Endothelial cell of umbilical vein (primary cell): ENCODE results near the gene DENND1A. TPM values are rescaled to one million over a fixed set of nuclear protein-coding genes. Genes with fewer than 3 reads are reported as not detected.

Experiments used
- BruUV-seq: library from RNA; stranded (reverse); fragments of 400-500 nt; replicated peaks from 2 replicates; lab custom pipeline; 2021; lab: Mats Ljungman, UMichigan
- CTCF ChIA-PET: fragments of 300-600, 350-600 bp; sonication (Branson Sonifier 250); formaldehyde crosslinking; loops from one replicate; lab custom pipeline; 2021; ENCODE audit warnings: antibody characterized with exemption, inconsistent platforms; lab: Charles Lee
- POLR2A ChIA-PET: fragments of 300-600, 350-600 bp; sonication (Branson Sonifier 250); formaldehyde crosslinking; loops from one replicate; lab custom pipeline; 2021; ENCODE audit warnings: antibody characterized with exemption, inconsistent platforms; lab: Charles Lee
- DNase-seq: peaks from one replicate; pipeline ENCODE4 v3.0.0-alpha.2; 2011; ENCODE audit warnings: low read depth, low spot score
- FAIRE-seq: peaks from 2 replicates; lab custom pipeline; 2011; peaks lifted over from hg19 to GRCh38; lab: Jason Lieb, UNC
- H2AFZ ChIP-seq: 2 replicates; pipeline ENCODE4 v1.6.0; 2012; ENCODE audit warnings: low read depth, low read length, control low read depth, inconsistent platforms
- H3K27ac ChIP-seq: 2 replicates; pipeline ENCODE4 v1.5.1; 2011; ENCODE audit warnings: low read depth, mild to moderate bottlenecking, control low read depth, low read length, moderate library complexity; ENCODE audit not compliant: insufficient read depth
- H3K27me3 ChIP-seq, 2 experiments: 2 replicates each; pipeline versions ENCODE4 v1.6.0 to v1.6.1; 2011; ENCODE audit warnings: low read length in 2 of 2, mixed read lengths in 1 of 2; ENCODE audit not compliant: control insufficient read depth in 2 of 2, insufficient read depth in 2 of 2
- H3K36me3 ChIP-seq, 2 experiments: 2 replicates in 1 of 2; 3 replicates in 1 of 2; pipeline ENCODE4 v1.5.1; 2011; ENCODE audit warnings: low read length in 2 of 2, mild to moderate bottlenecking in 1 of 2, moderate library complexity in 1 of 2; ENCODE audit not compliant: control insufficient read depth in 2 of 2, insufficient read depth in 2 of 2; ENCODE audit errors: extremely low read depth in 1 of 2
- H3K4me1 ChIP-seq: 3 replicates; pipeline ENCODE4 v1.5.1; 2011; ENCODE audit warnings: mild to moderate bottlenecking, low read length; ENCODE audit not compliant: control insufficient read depth, insufficient read depth; ENCODE audit errors: extremely low read depth
- H3K4me2 ChIP-seq: 2 replicates; pipeline ENCODE4 v1.6.1; 2011; ENCODE audit warnings: low read length, control low read depth, mixed read lengths; ENCODE audit not compliant: insufficient read depth
- H3K4me3 ChIP-seq, 3 experiments: fragments of 200-600 bp in 1 of 3; sonication (generic), shearing (Covaris generic) in 1 of 3; replicated peaks in 1 of 3; 2 replicates each; pipeline ENCODE4 v1.5.1; 2011 to 2016; ENCODE audit warnings: control low read depth in 3 of 3, low read length in 3 of 3, mild to moderate bottlenecking in 2 of 3, inconsistent platforms in 1 of 3, low read depth in 1 of 3, moderate library complexity in 1 of 3; ENCODE audit not compliant: insufficient read depth in 1 of 3
- H3K79me2 ChIP-seq: 2 replicates; pipeline ENCODE4 v1.6.0; 2012; ENCODE audit warnings: low read length, inconsistent platforms; ENCODE audit not compliant: control insufficient read depth, insufficient read depth
- H3K9ac ChIP-seq: replicated peaks from 2 replicates; pipeline ENCODE3; 2011; ENCODE audit warnings: low read length, control low read depth; ENCODE audit not compliant: insufficient read depth; ENCODE audit errors: extremely low read depth
- H3K9me1 ChIP-seq: replicated peaks from 3 replicates; pipeline ENCODE4 v1.6.0; 2011; ENCODE audit warnings: mild to moderate bottlenecking, low read length; ENCODE audit not compliant: control insufficient read depth, insufficient read depth; ENCODE audit errors: extremely low read depth
- H3K9me3 ChIP-seq: replicated peaks from 2 replicates; pipeline ENCODE4 v1.5.1; 2012; ENCODE audit warnings: low read length, inconsistent platforms; ENCODE audit not compliant: control insufficient read depth, insufficient read depth
- H4K20me1 ChIP-seq: replicated peaks from 2 replicates; pipeline ENCODE3; 2011; ENCODE audit warnings: mild to moderate bottlenecking, low read length; ENCODE audit not compliant: control insufficient read depth, insufficient read depth; ENCODE audit errors: extremely low read depth
- EZH2 ChIP-seq: IDR thresholded peaks from 2 replicates; pipeline ENCODE4 v1.6.1; 2012; ENCODE audit warnings: borderline replicate concordance, low read depth, mild to moderate bottlenecking, moderate library complexity, low read length, inconsistent platforms; ENCODE audit not compliant: severe bottlenecking
- FOS ChIP-seq: IDR thresholded peaks from 2 replicates; pipeline ENCODE4 v1.6.1; 2011; ENCODE audit warnings: mild to moderate bottlenecking, low read length, moderate library complexity, borderline replicate concordance; ENCODE audit not compliant: insufficient read depth
- GATA2 ChIP-seq: IDR thresholded peaks from 2 replicates; pipeline ENCODE4 v1.7.0; 2011; ENCODE audit warnings: low read depth, mild to moderate bottlenecking, moderate library complexity, mixed read lengths, low read length; ENCODE audit not compliant: insufficient read length, insufficient read depth
- JUN ChIP-seq: IDR thresholded peaks from 2 replicates; pipeline ENCODE4 v1.6.1; 2011; ENCODE audit warnings: borderline replicate concordance, low read depth; ENCODE audit not compliant: insufficient read length, insufficient read depth
- MYC ChIP-seq: IDR thresholded peaks from one replicate; pipeline ENCODE4 v1.6.1; 2011; ENCODE audit warnings: mild to moderate bottlenecking, low read depth, low read length
- POLR2A ChIP-seq: IDR thresholded peaks from 2 replicates; pipeline ENCODE4 v1.6.1; 2012; ENCODE audit warnings: low read depth, mild to moderate bottlenecking, control low read depth, low read length
- POLR2AphosphoS5 ChIP-seq: IDR thresholded peaks from 2 replicates; pipeline ENCODE4 v1.6.1; 2012; ENCODE audit warnings: low read depth, mild to moderate bottlenecking, control low read depth, low read length, moderate library complexity; ENCODE audit not compliant: insufficient read depth
- dilution Hi-C: fragments of 300-500 bp; cut with MboI; formaldehyde crosslinking; loops from one replicate; pipeline ENCODE4 v1.15.0; 2019; ENCODE audit warnings: low sequenced_read_pairs; ENCODE audit not compliant: extremely low pct_ligation_motif_present
- intact Hi-C: fragments of 100-400 bp; cut with micrococcal nuclease; formaldehyde crosslinking; loops from one replicate; pipeline ENCODE4 v1.10.0; 2022
- polyA plus RNA-seq, 4 experiments: library from polyadenylated mRNA; depleted of rRNA in 3 of 4; stranded (reverse) in 3 of 4; unstranded in 1 of 4; fragments of >200 nt; gene quantifications; 2 replicates each; pipeline versions ENCODE4 v1.2.1 to v1.2.3, GENCODE V29; 2011 to 2012; ENCODE audit warnings: missing spikeins in 1 of 4
- total RNA-seq: library from RNA; stranded (reverse); gene quantifications from 2 replicates; pipeline ENCODE4 v1.2.3, GENCODE V29; 2021
- TF ChIP-seq, protein P1 (sequence below): IDR thresholded peaks from 2 replicates; pipeline ENCODE4 v1.6.1; 2011; ENCODE audit not compliant: insufficient read depth, insufficient read length
- TF ChIP-seq, protein P2 (sequence below), 2 donors: IDR thresholded peaks; 1 replicate in 1 of 2; 2 replicates in 1 of 2; pipeline ENCODE4 v1.5.1; 2011; ENCODE audit warnings: low read length in 2 of 2, mild to moderate bottlenecking in 2 of 2, moderate library complexity in 2 of 2, control low read depth in 1 of 2, inconsistent platforms in 1 of 2, low read depth in 1 of 2; ENCODE audit not compliant: insufficient read depth in 1 of 2; ENCODE audit errors: extremely low read depth in 1 of 2

DENND1A gene
- total and polyA plus RNA-seq, 2 donors (not counting 3 experiments of a cell fraction or from before 2014, with no cell fraction given): 18.5 to 24.5 TPM

- TF ChIP-seq MYC (no peak), POLR2A (no peak), POLR2AphosphoS5 (no peak), FOS (no peak), GATA2 (no peak), JUN (no peak), EZH2 (no peak)
- TF ChIP-seq, protein P1, sequence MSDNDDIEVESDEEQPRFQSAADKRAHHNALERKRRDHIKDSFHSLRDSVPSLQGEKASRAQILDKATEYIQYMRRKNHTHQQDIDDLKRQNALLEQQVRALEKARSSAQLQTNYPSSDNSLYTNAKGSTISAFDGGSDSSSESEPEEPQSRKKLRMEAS: no peak
- TF ChIP-seq, protein P2, sequence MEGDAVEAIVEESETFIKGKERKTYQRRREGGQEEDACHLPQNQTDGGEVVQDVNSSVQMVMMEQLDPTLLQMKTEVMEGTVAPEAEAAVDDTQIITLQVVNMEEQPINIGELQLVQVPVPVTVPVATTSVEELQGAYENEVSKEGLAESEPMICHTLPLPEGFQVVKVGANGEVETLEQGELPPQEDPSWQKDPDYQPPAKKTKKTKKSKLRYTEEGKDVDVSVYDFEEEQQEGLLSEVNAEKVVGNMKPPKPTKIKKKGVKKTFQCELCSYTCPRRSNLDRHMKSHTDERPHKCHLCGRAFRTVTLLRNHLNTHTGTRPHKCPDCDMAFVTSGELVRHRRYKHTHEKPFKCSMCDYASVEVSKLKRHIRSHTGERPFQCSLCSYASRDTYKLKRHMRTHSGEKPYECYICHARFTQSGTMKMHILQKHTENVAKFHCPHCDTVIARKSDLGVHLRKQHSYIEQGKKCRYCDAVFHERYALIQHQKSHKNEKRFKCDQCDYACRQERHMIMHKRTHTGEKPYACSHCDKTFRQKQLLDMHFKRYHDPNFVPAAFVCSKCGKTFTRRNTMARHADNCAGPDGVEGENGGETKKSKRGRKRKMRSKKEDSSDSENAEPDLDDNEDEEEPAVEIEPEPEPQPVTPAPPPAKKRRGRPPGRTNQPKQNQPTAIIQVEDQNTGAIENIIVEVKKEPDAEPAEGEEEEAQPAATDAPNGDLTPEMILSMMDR (IDR thresholded peaks at IDR 0.05; ENCODE audit: extremely low read depth in 1 of 2, insufficient read depth in 1 of 2, low read depth in 1 of 2, low read length in 2 of 2): no peak
- Histone ChIP-seq H3K79me2 (no peaks in the 10 kb centered on the region), H3K27ac (no peak overlapping the region), H3K27me3 (no peaks in the 10 kb centered on the region), H3K9me1 (no peaks in the 10 kb centered on the region), H3K9me3 (no peaks in the 10 kb centered on the region), H3K36me3 (no peaks in the 10 kb centered on the region), H3K4me1 (no peaks in the 10 kb centered on the region), H2AFZ (no peak overlapping the region), H4K20me1 (no peaks in the 10 kb centered on the region), H3K4me2 (no peak overlapping the region), H3K9ac (no peak overlapping the region), H3K4me3 (no peak overlapping the region)
- intact Hi-C loops: no loop called here
- ChIA-PET POLR2A (no interaction called here), CTCF (interaction anchor here (1.4 kb wide), 1 partner anchor 11 kb away, joined by 3 read pairs; no protein-coding TSS in a partner anchor)
- no TSS peak for BruUV-seq
- DNase-seq (no peak), FAIRE-seq (no peak)
- dilution Hi-C loops: no loop called here
Measured at GRCh38 chr9:123421801-123422455, 508.0 kb downstream of the DENND1A start.
